ENCODE results near the gene KCTD15. TPM values are rescaled to one million over a fixed set of nuclear protein-coding genes. Genes with fewer than 3 reads are reported as not detected.

Gene KCTD15
- total RNA-seq, 2 experiments from 2014 or later, result 21.3 to 29.2 TPM

DNA sequence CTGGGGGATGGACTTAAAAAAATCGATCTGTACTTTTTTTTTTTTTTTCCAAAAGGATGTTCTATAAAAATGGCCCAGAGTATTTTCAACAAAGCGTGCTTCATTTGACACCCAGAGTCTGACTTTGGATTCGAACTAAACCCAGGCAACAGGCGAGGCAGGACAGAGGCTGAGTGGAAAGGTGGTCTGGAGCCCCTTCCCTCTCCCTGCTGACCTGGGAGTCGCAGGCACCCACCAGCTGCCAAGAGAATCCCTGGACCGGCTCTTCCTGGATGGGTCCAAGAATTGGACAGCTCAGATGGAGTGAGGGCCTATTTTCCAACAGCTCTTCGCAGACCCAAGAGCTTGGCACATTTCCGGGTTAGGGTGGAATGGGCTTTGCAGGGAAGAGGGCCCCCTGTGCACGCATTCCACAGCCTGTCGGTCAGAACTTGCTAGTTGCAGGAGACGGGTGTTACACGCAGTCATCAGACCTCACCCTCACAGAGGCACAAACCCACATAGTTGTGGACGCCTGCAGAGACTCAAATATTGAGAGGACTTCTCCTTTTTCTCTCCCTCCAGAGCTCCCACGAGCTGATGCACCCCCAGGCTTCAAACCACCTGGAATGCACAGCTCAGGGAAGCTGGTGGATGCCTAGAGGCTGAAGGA is 15.2 kb downstream of the KCTD15 start:
- no peak for DNase-seq (ENCODE audit: low spot score)
- no peaks in the 10 kb centered on the region for H4K20me1 ChIP-seq (ENCODE audit: insufficient read depth, low read length)
- POLR2A ChIA-PET, result no interaction called here
- CTCF ChIA-PET (ENCODE audit: unreplicated experiment), result no interaction called here
- BruUV-seq (replicated peaks), result no TSS peak
- intact Hi-C loops (cut with micrococcal nuclease; ENCODE audit: unreplicated experiment), result no loop called here
- no peak overlapping the region for H3K4me2 ChIP-seq (ENCODE audit: low read length)
- peaks cover 30% of the 10 kb centered on the region for H3K36me3 ChIP-seq (ENCODE audit: insufficient read depth, low read length)
- TF ChIP-seq, protein P1, sequence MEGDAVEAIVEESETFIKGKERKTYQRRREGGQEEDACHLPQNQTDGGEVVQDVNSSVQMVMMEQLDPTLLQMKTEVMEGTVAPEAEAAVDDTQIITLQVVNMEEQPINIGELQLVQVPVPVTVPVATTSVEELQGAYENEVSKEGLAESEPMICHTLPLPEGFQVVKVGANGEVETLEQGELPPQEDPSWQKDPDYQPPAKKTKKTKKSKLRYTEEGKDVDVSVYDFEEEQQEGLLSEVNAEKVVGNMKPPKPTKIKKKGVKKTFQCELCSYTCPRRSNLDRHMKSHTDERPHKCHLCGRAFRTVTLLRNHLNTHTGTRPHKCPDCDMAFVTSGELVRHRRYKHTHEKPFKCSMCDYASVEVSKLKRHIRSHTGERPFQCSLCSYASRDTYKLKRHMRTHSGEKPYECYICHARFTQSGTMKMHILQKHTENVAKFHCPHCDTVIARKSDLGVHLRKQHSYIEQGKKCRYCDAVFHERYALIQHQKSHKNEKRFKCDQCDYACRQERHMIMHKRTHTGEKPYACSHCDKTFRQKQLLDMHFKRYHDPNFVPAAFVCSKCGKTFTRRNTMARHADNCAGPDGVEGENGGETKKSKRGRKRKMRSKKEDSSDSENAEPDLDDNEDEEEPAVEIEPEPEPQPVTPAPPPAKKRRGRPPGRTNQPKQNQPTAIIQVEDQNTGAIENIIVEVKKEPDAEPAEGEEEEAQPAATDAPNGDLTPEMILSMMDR (conservative IDR thresholded peaks at IDR 0.05; ENCODE audit: low read length), result no peak
- TF ChIP-seq EZH2phosphoT487 (IDR thresholded peaks at IDR 0.05; ENCODE audit: borderline replicate concordance, low read depth, low read length), result no peak
- H3K4me1 ChIP-seq (ENCODE audit: insufficient read depth, low read length, poor library complexity, severe bottlenecking), result no peaks in the 10 kb centered on the region
- H3K9me2 ChIP-seq (ENCODE audit: insufficient read depth, low read length), result no peaks in the 10 kb centered on the region
- no peak overlapping the region for H3K27ac ChIP-seq (ENCODE audit: low read depth, low read length, poor library complexity, severe bottlenecking)
- no peaks in the 10 kb centered on the region for H3K9me3 ChIP-seq (ENCODE audit: low read length)
- no peaks in the 10 kb centered on the region for H3K79me2 ChIP-seq (ENCODE audit: insufficient read depth, low read depth, low read length)
- H2AFZ ChIP-seq (ENCODE audit: low read length), result no peak overlapping the region
- H3K4me3 ChIP-seq (ENCODE audit: low read depth, low read length, poor library complexity, severe bottlenecking), result no peak overlapping the region

DNA sequence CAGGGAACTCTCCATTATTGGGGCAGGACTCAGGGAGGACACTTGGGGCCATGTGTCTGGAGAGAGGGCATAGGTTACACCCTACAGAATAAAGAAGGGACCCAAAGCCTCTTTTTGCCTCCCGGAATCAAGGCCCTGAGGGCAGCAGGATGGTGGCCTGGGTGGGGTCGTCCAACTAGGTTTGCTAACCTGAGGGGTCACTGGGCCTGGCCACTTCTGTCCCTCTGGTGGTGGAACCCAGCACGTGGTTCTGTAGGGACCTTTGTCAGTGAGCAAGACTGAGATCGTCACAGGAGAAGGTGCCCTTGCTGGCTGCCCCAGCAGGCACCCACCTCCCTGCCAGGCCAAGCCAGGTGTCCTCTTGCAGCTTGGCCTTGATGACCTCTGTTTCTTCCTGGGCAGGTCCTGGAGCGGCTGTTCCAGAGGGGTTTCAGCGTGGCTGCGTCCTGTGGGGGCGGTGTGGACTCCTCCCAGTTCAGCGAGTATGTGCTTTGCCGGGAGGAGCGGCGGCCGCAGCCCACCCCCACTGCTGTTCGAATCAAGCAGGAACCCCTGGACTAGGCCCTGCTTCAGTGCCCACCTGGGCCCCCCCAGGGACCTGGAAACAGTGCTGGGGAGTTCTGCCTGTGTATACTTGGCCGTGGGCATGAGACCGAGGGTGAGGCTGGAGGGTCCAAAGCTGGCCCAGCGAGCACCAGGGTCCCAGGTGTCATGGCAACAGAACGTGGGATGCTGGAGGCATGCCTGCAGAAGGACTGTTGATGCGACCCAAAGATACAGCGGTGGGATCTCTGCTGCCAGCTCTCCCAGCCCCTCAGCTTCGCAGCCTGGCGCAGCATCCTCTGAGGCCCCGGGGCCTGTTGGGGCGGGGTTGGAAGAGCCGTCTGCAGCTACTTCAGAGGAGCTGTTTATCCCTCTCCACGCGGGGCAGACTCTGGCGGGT is 16.0 kb downstream of the KCTD15 start:
- intact Hi-C loops (cut with micrococcal nuclease; ENCODE audit: unreplicated experiment), result no loop called here
- BruUV-seq (replicated peaks), result no TSS peak
- POLR2A ChIA-PET, result no interaction called here
- Histone ChIP-seq H3K27ac (ENCODE audit: low read depth, low read length, poor library complexity, severe bottlenecking) (no peak overlapping the region), H2AFZ (ENCODE audit: low read length) (no peak overlapping the region), H3K9me2 (ENCODE audit: insufficient read depth, low read length) (no peaks in the 10 kb centered on the region), H3K4me1 (ENCODE audit: insufficient read depth, low read length, poor library complexity, severe bottlenecking) (no peaks in the 10 kb centered on the region), H4K20me1 (ENCODE audit: insufficient read depth, low read length) (no peaks in the 10 kb centered on the region), H3K4me2 (ENCODE audit: low read length) (no peak overlapping the region), H3K4me3 (ENCODE audit: low read depth, low read length, poor library complexity, severe bottlenecking) (no peak overlapping the region), H3K36me3 (ENCODE audit: insufficient read depth, low read length) (peaks cover 24% of the 10 kb centered on the region), H3K9me3 (ENCODE audit: low read length) (no peaks in the 10 kb centered on the region), H3K79me2 (ENCODE audit: insufficient read depth, low read depth, low read length) (no peaks in the 10 kb centered on the region)
- DNase-seq (ENCODE audit: low spot score), result no peak
- TF ChIP-seq EZH2phosphoT487 (IDR thresholded peaks at IDR 0.05; ENCODE audit: borderline replicate concordance, low read depth, low read length), result no peak
- TF ChIP-seq, protein P1 (conservative IDR thresholded peaks at IDR 0.05; ENCODE audit: low read length), result no peak
- CTCF ChIA-PET (ENCODE audit: unreplicated experiment), result no interaction called here
